K562 (cell line): ENCODE measurements around the gene PRMT3. TPM values are rescaled to one million over a fixed set of nuclear protein-coding genes. Genes with fewer than 3 reads are reported as not detected.
A peak's percentile ranks its signal among the peaks of the same experiment; 100 is the strongest.

Experiments used
- ATF3 ChIP-seq, 2 experiments: fragments of 450-650 bp in 1 of 2; sonication (generic) in 1 of 2; formaldehyde crosslinking in 1 of 2; IDR thresholded peaks in 1 of 2; conservative IDR thresholded peaks in 1 of 2; 2 replicates each; pipeline versions ENCODE4 v1.6.1 to v1.8.1; 2016 to 2023; ENCODE audit warnings: mild to moderate bottlenecking in 2 of 2, moderate library complexity in 2 of 2, inconsistent platforms in 1 of 2, missing genetic modification reagents in 1 of 2
- BACH1 ChIP-seq: fragments of 200-800 bp; sonication (Bioruptor generic); IDR thresholded peaks from 2 replicates; pipeline ENCODE4 v1.6.1; 2016; ENCODE audit warnings: missing genetic modification characterization, missing compliant biosample characterization
- CHAMP1 ChIP-seq: fragments of 450-650 bp; IDR thresholded peaks from 2 replicates; pipeline ENCODE4 v1.6.1; 2016; ENCODE audit warnings: mild to moderate bottlenecking
- GABPA ChIP-seq: fragments of 200-800 bp; sonication (Bioruptor generic); conservative IDR thresholded peaks from 2 replicates; pipeline ENCODE4 v1.6.1; 2016; ENCODE audit warnings: low read depth, missing genetic modification characterization, missing compliant biosample characterization
- HOMEZ ChIP-seq: fragments of 250-450 bp; sonication (Bioruptor Pico); IDR thresholded peaks from 2 replicates; pipeline ENCODE4 v1.4.0; 2020; ENCODE audit warnings: mild to moderate bottlenecking, moderate library complexity
- MAFF ChIP-seq: IDR thresholded peaks from 2 replicates; pipeline ENCODE4 v1.6.1; 2012; ENCODE audit warnings: low read length, improper control_type of control experiment
- NUFIP1 ChIP-seq: fragments of 450-650 bp; IDR thresholded peaks from 2 replicates; pipeline ENCODE4 v1.6.1; 2018; ENCODE audit not compliant: partially characterized antibody
- SFPQ ChIP-seq: fragments of 200-400 bp; formaldehyde crosslinking; IDR thresholded peaks from 2 replicates; pipeline ENCODE4 v1.6.1; 2017; ENCODE audit warnings: mild to moderate bottlenecking, low read depth, low read length, moderate library complexity
- SIN3A ChIP-seq, 2 experiments: fragments of 150-350 bp in 1 of 2; IDR thresholded peaks; 2 replicates each; pipeline ENCODE4 v1.6.1; 2011 to 2016; ENCODE audit warnings: borderline replicate concordance in 2 of 2, low read depth in 2 of 2, low read length in 2 of 2, mild to moderate bottlenecking in 2 of 2, moderate library complexity in 2 of 2; ENCODE audit not compliant: control insufficient read depth in 1 of 2
- SNRNP70 ChIP-seq: fragments of 200-400 bp; formaldehyde crosslinking; optimal IDR thresholded peaks from 2 replicates; pipeline ENCODE3; 2017; ENCODE audit warnings: low read depth, low read length
- TARDBP ChIP-seq: fragments of 450-650 bp; IDR thresholded peaks from 2 replicates; pipeline ENCODE4 v1.6.1; 2016
- TEAD1 ChIP-seq, 2 experiments: fragments of 450-650 bp in 1 of 2; sonication (generic) in 1 of 2; formaldehyde crosslinking; IDR thresholded peaks; 2 replicates each; pipeline versions ENCODE4 v1.4.0 to v1.8.0; 2020 to 2022; ENCODE audit warnings: mild to moderate bottlenecking in 2 of 2, missing genetic modification reagents in 1 of 2
- TEAD2 ChIP-seq: fragments of 450-650 bp; IDR thresholded peaks from 2 replicates; pipeline ENCODE4 v1.6.1; 2016; ENCODE audit warnings: missing genetic modification characterization, control low read depth, missing compliant biosample characterization
- TRIM24 ChIP-seq, 2 experiments: fragments of 450-650 bp; IDR thresholded peaks; 2 replicates each; pipeline ENCODE4 v1.6.1; 2016
- ZNF277 ChIP-seq: fragments of 250-450 bp; sonication (Bioruptor Pico); IDR thresholded peaks from 2 replicates; pipeline ENCODE4 v1.8.0; 2022; ENCODE audit warnings: inconsistent platforms, mild to moderate bottlenecking, moderate library complexity, borderline replicate concordance
- ZNF280B ChIP-seq: fragments of 250-450 bp; sonication (Bioruptor Pico); IDR thresholded peaks from 2 replicates; pipeline ENCODE4 v1.5.1; 2021; ENCODE audit warnings: mild to moderate bottlenecking
- ZSCAN29 ChIP-seq: fragments of 450-650 bp; IDR thresholded peaks from 2 replicates; pipeline ENCODE4 v1.6.1; 2017
- polyA plus RNA-seq, 8 experiments: library from polyadenylated mRNA; depleted of rRNA in 4 of 8; stranded (reverse) in 5 of 8; unstranded in 3 of 8; fragments of >200 nt; fragmentation: Nextera tagmentation in 2 of 8; fragmentation: Illumina TruSeq in 1 of 8; extraction: Ambion mirVana in 2 of 8; extraction: Trizol in 1 of 8; gene quantifications; 2 replicates each; pipeline versions ENCODE4 v1.2.1 to v1.2.3, GENCODE V29; 2011 to 2014; ENCODE audit warnings: inconsistent platforms in 1 of 8, missing spikeins in 1 of 8
- total RNA-seq, 7 experiments: library from RNA; depleted of rRNA in 6 of 7; stranded (reverse); fragments of >200 nt in 6 of 7; fragmentation: Illumina TruSeq in 2 of 7; extraction: Trizol in 2 of 7; gene quantifications; 2 replicates each; pipeline versions ENCODE4 v1.2.1 to v1.2.3, GENCODE V29; 2011 to 2021; ENCODE audit warnings: low replicate concordance in 1 of 7

Gene PRMT3
- total and polyA plus RNA-seq, 9 of the 15 experiments (the other 6 are each of a cell fraction or from before 2014, with no cell fraction given) = 24.0 to 62.1 (median 44.7) TPM

- no peak for TF ChIP-seq ZNF280B
- TF ChIP-seq HOMEZ (CRISPR knock-in tag) = no peak
- no peak for TF ChIP-seq GABPA (tag)
- TF ChIP-seq TRIM24 (IDR thresholded peaks at IDR 0.05) = peak; percentile 92 to 95
- peak in 1 of 2 experiments; percentile 32; a peak in 1 of 4 replicates for TF ChIP-seq TEAD1 (CRISPR knock-in tag; IDR thresholded peaks at IDR 0.05)
- TF ChIP-seq SNRNP70 = no peak
- TF ChIP-seq SFPQ = no peak
- TF ChIP-seq TEAD2 (tag) = no peak
- TF ChIP-seq ATF3 (IDR thresholded peaks at IDR 0.05) = no peak
- TF ChIP-seq ATF3 (CRISPR knock-in tag; conservative IDR thresholded peaks at IDR 0.05) = no peak
- TF ChIP-seq MAFF = no peak
- no peak for TF ChIP-seq NUFIP1
- no peak for TF ChIP-seq ZSCAN29
- peak; percentile 82; the same call in 1 of the 2 replicates for TF ChIP-seq TARDBP
- no peak for TF ChIP-seq ZNF277 (CRISPR knock-in tag)
- peak; percentile 92 for TF ChIP-seq CHAMP1
- no peak for TF ChIP-seq SIN3A (IDR thresholded peaks at IDR 0.05; ENCODE audit: borderline replicate concordance in 2 of 2, control insufficient read depth in 1 of 2, low read depth in 2 of 2, low read length in 2 of 2)
- TF ChIP-seq BACH1 = peak; percentile 27; the same call in 1 of the 2 replicates
Measured at GRCh38 chr11:20458905-20459632, 71.6 kb downstream of the PRMT3 start (continued).
